ENCODE measurements around the gene USP36.
A peak's percentile ranks its signal among the peaks of the same experiment; 100 is the strongest.

USP36 gene

GRCh38 chr17:78826836-78827509, 13.6 kb downstream of the USP36 start:
- DNase-seq (ENCODE audit: extremely low read depth, low read depth), result no peak

DNA sequence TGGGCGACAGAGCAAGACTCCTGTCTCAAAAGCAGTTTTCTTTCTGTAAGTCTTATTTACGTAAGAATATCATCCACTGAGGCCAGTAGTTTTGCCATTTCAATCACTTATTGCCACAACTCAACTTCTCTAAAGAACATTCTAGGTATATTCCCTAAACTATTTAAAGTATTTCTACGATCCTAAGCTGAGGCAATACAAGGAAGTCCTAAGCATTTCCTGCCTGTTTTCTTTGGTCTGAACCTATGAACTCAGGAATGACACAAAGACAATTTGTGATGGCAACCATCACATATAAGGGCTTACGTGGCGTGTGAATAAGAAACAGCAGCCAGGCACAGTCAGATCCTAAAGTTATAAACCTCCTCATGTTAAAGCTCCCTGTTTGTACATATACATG, 14.2 kb downstream of the USP36 start:
- no peak for TF ChIP-seq CTCF (IDR thresholded peaks at IDR 0.05; ENCODE audit: low read depth, low read length)
- no peak for DNase-seq (ENCODE audit: extremely low read depth, low read depth)

More at GRCh38 chr17:78826836-78827509, 13.6 kb downstream of the USP36 start:
- no peak for TF ChIP-seq CTCF (IDR thresholded peaks at IDR 0.05; ENCODE audit: low read depth, low read length)

- DNase-seq (ENCODE audit: extremely low read depth, low read depth), result no peak
- TF ChIP-seq CTCF (IDR thresholded peaks at IDR 0.05; ENCODE audit: low read depth, low read length), result no peak
Observed at GRCh38 chr17:78825696-78826095, 14.9 kb downstream of the USP36 start.

- no peak for TF ChIP-seq CTCF (IDR thresholded peaks at IDR 0.05; ENCODE audit: low read depth, low read length)
- no peak for DNase-seq (ENCODE audit: extremely low read depth, low read depth)
Observed at GRCh38 chr17:78824240-78824639, 16.4 kb downstream of the USP36 start.

GRCh38 chr17:78823282-78824046, 17.1 kb downstream of the USP36 start:
- no peak for DNase-seq (ENCODE audit: extremely low read depth, low read depth)

DNA sequence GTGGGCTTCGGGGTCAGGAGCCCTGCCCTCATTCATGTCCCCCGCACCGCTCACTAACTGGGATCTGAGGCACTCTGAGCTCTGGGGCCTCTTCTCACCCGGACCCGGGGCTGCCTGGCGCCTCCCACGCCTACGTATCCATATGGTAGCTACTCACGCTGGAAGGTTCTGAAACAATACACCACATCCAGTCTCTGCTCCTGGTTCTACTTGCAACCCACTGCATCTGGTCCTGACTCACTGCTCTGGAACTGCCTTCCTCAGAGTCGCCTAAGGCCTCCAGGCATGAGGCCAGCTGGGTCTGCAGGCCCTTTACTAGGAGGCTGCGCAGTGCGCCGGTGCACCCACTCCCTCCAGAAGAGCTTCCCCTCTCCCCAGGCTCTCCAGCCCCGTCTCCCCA, 18.1 kb downstream of the USP36 start:
- peak; percentile 67 for DNase-seq (ENCODE audit: extremely low read depth, low read depth)
- TF ChIP-seq CTCF (IDR thresholded peaks at IDR 0.05; ENCODE audit: low read depth, low read length), result no peak

More at GRCh38 chr17:78823282-78824046, 17.1 kb downstream of the USP36 start:
- 0 out of 2 replicates have a peak, but pooled peaks have one; percentile 1 for TF ChIP-seq CTCF (IDR thresholded peaks at IDR 0.05; ENCODE audit: low read depth, low read length)

DNA sequence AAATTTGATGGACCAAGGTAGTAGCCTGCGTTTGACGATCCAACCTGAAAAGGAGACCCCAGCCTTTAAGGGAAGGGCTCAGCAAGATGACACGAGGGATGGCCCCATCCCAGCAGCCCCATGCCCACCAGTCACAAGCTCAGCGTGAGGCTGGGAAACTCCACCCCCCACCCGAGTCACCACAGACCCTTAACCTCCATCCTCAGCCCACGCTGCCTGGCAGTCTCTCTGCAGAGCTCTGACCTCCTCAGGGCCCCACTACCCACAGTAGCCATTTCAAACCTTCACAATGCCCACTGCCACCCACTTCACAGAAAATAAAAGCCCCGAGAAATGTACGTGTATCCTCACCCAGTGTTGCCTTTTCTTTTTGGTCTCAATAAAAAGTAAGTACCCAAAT, 18.7 kb downstream of the USP36 start:
- no peak for TF ChIP-seq CTCF (IDR thresholded peaks at IDR 0.05; ENCODE audit: low read depth, low read length)
- DNase-seq (ENCODE audit: extremely low read depth, low read depth), result no peak

All from AG09319 (cell line).